NCI-H345 treated with DMSO at 0.1 percent for 48 hours (cell line): ENCODE results near the gene TMCO4.

ENCODE experiments used
- DNase-seq: peaks from one replicate; lab custom pipeline; 2025; ENCODE audit not compliant: unreplicated experiment; lab: John Stamatoyannopoulos, UW

The TMCO4 gene

GRCh38 chr1:19776933-19777332 is 22.8 kb downstream of the TMCO4 start:
- DNase-seq: no peak

DNA sequence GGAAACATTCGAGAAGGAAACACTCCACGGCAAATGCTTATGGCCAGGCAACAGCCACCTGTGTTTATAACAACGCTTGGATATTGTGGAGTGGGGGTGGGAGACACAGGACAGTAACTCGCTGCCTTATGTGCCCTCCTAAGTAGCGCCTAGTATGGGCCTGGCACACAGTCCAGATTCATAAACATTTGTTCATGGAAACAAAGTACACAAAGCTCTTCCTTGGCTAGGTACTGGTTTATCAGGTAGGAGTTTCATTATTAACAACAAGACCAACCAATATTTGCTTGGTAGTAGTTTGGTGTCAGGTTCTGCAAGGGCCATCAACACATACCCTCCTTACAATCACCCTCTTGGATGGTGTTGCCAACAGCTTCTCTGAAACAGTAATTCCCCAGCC is 23.4 kb downstream of the TMCO4 start:
- DNase-seq: no peak

- no peak for DNase-seq
These were observed 23.9 kb downstream of the TMCO4 start for GRCh38 chr1:19775831-19776230.

DNA sequence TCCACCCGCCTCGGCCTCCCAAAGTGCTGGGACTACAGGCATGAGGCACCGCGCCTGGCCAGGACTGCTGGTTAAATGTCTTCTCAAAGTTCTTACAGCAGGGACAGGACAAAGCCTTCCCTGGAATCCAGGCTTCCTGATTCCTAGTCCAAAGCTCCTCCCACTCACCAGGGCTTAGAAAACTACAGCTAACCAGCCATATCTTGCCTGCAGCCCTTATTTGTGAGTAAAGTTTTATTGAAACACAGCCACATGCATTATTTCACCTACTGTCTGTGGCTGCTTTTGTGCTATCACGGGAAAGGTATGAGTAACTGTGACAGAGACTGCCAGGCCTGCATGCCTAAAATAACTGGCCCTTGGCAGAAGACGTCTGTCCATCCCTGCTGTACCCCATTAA is 24.4 kb downstream of the TMCO4 start:
- DNase-seq: no peak

- no peak for DNase-seq
These were observed 25.4 kb downstream of the TMCO4 start for GRCh38 chr1:19774180-19774785.

GRCh38 chr1:19773485-19773884 is 26.2 kb downstream of the TMCO4 start:
- DNase-seq: no peak

GRCh38 chr1:19772053-19772452 is 27.7 kb downstream of the TMCO4 start:
- no peak for DNase-seq

DNA sequence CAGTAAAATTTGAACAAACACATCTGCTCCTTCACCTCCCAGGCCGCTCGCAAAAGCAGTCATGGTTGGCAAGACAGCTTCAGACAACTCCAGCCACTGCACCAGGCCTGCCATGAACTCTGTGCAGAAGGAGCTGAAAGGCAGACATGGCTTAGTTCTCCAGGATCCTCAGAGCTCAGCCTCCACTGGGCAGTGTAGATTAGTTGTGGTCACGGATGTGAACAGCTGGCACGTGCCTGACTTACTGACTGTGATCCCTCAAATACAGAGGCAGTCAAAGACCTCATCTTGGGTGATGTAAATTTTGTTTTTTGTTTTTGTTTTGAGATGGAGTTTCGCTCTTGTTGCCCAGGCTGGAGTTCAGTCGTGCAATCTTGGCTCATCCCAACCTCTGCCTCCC is 28.4 kb downstream of the TMCO4 start:
- DNase-seq: no peak

DNA sequence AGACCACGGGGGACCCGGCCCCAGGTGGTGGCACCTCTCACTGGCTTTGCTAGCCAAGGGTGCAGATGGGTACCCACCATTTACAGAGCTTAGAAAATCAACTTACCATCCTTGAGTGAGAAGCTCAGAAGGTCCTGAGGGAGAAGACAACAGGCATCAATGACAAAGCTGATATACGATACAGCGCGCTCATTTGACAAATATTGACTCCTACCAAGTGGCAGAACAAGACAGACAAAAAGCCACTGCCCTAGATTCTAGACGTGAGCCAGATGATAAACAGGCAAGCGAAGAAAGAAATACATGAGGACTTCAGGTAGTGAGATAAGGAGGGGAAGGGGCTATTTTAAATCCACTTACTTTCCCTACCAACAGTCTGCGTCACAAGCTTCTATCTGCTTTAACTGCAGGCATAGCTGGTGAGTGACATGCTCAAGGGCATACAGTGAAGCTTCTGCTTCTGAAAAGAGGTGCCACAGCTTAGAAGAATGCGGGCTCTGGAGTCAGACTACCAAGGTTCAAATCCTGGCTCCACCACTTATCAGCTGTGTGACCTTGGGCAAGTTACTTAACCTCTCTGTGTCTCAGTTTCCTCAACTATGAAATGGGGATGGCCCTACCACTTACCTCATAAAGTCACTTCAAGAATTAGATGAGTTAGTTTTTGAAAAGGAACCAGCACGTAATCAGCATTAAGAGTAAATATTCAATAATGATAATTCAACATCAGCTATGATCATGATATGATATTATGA is 29.1 kb downstream of the TMCO4 start:
- DNase-seq: no peak

DNA sequence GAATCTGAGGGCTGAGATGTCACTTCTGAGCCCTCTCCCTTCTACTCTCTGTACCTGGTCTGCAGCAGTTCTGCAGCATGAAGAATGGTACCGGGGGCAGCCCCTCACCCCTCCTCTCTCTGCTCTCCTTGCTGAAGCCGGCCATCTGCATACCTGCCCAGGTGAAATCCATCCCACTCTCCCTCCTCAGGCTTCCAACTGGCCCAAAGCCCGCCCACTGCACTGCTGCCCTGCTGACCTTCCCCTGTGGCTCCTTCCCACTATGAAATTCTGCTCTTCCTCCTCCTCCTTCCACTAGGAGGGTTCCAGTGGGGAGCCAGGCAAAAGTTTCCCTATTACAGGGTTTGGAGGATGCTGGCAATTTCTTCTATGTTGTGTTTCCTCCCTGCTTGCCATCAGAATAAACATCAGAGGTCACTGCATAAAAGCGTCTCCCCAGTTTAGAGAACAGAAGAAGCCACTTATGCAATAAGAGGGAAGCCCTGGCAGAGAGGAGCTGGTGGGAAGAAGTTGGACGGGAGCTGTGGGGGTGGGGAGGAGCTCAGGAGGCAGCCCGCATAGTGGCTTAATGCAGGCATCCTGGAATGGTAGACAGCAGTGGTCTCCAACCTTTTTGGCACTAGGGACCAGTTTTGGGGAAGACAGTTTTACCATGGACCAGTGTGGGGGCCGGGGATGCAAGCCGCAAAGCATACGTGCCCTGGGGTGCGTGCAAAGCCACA is 30.3 kb downstream of the TMCO4 start:
- no peak for DNase-seq

DNA sequence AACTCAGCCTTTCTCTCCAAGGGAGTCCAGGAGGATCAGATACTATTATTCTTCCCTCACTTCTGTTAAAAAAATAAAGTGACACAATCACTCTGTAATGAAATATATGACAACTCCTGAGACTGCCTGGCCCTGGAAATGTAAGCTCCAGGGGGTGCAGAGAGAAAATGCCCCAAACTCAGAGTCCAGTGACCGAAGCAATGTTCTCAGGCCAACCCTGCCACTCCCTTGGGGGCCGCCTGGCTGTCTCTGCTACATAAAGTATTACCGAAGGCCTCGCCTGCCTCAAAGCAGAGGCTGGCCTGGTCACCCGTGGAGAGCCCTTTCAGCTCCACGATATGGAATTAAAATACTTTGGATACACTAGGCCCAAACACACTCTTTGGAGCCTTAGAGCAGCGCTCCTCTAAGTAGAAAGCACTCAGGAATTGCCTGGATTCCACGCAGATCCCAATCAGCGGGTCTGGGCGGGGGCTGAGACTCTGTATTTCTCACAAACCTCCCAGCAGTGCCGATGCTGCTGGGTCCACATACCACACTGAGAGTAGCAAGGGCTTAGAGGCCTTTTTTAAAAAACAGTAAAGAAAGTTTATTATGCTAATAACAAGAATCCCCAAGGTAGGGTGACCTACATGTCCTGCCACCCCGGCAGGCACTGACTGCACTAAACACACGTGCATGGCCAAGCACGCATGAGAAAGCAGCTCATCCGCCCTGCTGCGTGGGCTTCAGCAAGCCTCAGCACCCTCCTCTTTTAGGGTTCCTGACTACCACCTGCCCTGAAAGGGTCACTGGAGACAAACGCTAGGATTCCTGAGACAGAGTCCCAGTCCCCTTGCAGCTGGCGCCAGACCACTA is 31.1 kb downstream of the TMCO4 start:
- no peak for DNase-seq

- no peak for DNase-seq
These were observed 34.1 kb downstream of the TMCO4 start for GRCh38 chr1:19765623-19766022.

DNA sequence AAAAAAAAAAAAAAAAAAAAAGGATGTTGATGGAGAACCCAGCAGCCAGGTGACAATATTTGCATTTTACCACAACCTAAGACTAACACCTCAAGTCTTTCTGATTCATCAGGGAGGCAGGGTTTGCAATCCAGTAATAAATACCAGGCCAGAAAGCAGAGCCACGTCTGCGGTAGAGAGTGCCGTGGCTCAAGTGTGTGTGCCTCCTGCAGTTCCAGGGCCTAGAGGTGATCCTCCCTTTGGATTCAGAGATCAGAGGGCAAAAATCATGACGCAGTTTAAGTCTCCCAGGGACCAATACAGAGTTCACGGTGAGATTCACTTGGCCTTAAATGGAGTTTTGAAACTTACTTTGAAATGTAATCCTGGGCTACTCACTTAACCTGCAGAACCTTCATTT is 34.9 kb downstream of the TMCO4 start:
- no peak for DNase-seq

DNA sequence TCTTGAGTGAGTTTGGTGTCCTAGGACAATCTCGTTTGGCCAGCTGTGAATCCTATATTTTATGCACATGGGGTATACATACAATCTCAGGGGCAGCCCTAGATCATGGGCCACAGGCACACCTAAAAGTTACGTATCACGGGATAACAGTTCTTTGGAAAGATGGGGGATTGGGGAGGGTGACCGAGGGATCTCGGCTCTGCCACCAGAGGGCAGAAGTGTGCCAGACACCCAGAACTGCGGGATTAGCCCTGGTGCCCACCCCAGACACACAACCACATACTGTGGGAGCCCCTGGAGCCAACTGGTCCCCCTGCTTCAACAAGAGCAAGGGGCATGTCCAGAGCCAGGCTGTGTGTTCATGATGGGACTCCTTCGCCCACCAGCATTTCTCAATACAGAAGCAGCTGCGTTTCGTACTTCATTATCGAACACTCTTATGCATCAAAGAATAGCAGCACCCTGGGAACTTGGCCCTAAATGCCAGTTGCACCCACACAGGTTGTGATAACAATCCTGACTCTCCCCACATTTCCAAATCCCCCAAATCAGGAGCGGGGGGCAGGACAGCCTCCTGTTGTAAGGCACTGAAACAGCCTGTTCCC is 37.4 kb downstream of the TMCO4 start:
- peak; percentile 5 for DNase-seq

GRCh38 chr1:19759740-19760089 is 40.0 kb downstream of the TMCO4 start:
- DNase-seq: no peak

DNA sequence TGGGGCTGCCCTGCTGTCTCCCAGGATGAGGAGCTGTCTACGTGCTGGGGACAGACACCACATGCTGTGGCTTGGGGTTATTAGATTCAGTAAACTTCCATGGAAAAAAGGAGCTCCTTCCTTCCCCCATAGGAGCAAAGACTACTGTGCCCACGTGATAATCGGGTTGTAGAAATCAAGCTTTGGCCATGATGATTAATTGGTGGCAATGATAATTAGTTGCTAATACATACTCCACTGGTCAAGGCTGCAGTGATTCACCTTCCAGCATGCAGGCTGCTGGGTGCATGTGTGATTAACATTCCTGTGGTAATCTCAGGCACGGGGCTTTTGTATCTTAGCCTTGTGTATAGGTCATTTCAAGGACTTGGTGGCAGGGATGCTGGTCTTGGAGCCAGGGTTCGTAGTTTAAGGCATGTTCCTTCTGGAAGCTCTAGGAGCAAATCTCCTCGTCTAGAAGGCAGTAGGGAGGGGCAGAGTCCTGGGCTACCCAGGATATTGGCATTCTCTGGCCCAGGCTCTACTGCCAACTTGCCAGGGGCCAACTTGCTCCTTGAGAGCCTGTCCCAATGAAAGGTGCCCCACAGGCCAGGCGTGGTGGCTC is 41.4 kb downstream of the TMCO4 start:
- DNase-seq: no peak

DNA sequence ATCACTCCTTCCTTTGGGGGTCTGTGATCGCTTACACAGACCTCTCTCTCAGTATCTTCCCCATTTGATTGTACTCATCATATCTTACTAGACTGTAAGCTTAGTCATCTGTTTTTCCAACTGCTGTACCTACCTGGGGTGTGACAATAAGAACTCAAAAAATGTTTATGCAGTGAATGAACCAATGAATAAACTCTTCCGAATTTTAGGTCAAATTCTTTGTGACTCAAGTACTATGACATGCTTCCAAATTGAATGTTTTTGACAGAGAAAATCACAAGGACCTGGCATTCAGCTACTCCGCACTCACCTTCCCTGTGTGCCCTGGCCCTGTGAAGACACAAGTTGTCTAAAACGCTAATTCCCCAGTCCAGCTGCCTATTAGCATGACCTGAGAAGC is 42.1 kb downstream of the TMCO4 start:
- no peak for DNase-seq

DNA sequence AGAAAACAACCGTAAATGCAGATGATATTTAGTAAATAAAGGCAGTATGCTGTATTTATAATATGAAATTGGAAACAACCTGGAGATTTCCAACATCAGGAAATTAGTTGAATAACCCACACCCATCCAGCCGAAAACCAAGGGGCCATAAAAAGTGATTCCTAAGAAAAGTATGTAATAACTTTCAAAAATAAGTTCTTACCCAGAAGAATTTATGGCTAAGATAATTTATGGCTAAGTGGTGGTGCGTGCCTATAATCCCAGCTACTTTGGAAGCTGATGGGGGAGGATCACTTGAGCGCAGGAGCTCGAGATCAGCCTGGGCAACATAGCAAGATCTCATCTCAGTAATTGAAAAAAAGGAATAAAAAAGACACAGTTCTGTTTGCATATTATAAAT is 43.2 kb downstream of the TMCO4 start:
- DNase-seq: no peak

GRCh38 chr1:19754482-19754881 is 45.2 kb downstream of the TMCO4 start:
- no peak for DNase-seq

- no peak for DNase-seq
These were observed 47.5 kb downstream of the TMCO4 start for GRCh38 chr1:19752083-19752696.
